M059J (cell line): ENCODE results near the gene MOSPD3. TPM values are rescaled to one million over a fixed set of nuclear protein-coding genes. Genes with fewer than 3 reads are reported as not detected.

Experiments
- DNase-seq: peaks from one replicate; pipeline ENCODE4 v3.0.0-alpha.2; 2012; ENCODE audit warnings: low read depth
- total RNA-seq: library from RNA; depleted of rRNA; stranded (reverse); fragments of >200 nt; shearing (Covaris generic); gene quantifications from 2 replicates; pipeline ENCODE4 v1.2.3, GENCODE V29; 2014

MOSPD3 gene
- total RNA-seq, 1 experiment from 2014 or later: 22.0 TPM

DNA sequence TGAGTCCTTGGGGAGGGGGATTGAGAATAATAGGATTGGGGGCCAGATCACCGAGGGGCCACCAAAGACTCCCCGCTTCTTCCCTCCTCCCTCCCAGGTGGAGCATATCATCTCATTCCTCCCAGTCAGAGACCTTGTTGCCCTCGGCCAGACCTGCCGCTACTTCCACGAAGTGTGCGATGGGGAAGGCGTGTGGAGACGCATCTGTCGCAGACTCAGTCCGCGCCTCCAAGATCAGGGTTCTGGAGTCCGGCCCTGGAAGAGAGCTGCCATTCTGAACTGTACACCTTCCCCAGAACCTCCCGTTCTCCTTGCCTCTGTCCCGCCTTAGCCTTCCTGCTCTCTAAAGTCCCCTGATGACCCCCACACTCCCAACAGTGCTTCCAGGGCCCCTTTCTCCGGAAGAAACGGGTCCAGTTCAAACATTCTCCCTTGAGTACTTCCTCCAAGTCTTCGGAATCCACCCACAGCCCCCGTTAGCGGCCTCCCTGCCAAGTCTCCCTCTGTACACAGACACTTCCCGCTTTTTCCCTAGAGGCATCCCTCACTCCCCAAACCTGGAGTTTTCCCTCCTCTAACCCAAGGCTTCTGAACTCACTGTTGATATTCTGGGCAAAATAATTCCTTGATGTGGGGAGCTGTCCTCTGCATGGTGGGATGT, 22.1 kb upstream of the MOSPD3 start:
- no peak for DNase-seq

DNA sequence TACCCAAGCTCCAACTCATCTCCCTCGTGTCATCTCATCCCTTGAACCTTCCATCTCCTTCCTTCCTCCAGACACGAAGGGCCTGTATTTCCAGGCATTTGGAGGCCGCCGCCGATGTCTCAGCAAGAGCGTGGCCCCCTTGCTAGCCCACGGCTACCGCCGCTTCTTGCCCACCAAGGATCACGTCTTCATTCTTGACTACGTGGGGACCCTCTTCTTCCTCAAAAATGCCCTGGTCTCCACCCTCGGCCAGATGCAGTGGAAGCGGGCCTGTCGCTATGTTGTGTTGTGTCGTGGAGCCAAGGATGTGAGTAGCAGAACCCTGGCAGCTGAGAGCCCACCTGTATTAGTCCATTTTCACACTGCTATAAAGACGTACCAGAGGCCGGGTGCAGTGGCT, 20.7 kb upstream of the MOSPD3 start:
- DNase-seq: no peak

GRCh38 chr7:100595188-100595587, 17.2 kb upstream of the MOSPD3 start:
- DNase-seq: no peak

- DNase-seq: peak; percentile 35
These were observed 13.9 kb upstream of the MOSPD3 start for GRCh38 chr7:100598425-100598824.

GRCh38 chr7:100599911-100600729, 12.2 kb upstream of the MOSPD3 start:
- DNase-seq: no peak

- no peak for DNase-seq
These were observed 11.7 kb upstream of the MOSPD3 start for GRCh38 chr7:100600730-100601038.

GRCh38 chr7:100602889-100603725, 9.2 kb upstream of the MOSPD3 start:
- DNase-seq: peak; percentile 87

DNA sequence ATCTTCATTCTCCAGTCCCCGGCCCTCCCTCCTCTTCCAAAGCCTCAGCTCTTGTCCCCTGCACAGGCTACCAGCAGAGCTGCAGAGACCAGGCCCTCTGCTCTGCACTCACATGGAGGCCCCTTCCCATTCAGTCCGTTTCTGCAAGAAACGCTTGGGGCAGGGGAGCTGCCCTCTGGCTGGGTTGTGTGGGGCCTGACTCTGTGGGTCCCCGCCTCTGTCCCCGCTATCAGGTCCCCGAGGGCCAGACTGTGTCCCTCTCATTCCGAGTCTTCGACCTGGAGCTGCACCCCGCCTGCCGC, 8.7 kb upstream of the MOSPD3 start:
- DNase-seq: peak; percentile 49

GRCh38 chr7:100604028-100604975, 8.0 kb upstream of the MOSPD3 start:
- DNase-seq: peak; percentile 82

GRCh38 chr7:100604976-100605911, 7.1 kb upstream of the MOSPD3 start:
- DNase-seq: no peak

- DNase-seq: no peak
These were observed 6.0 kb upstream of the MOSPD3 start for GRCh38 chr7:100606313-100606712.

DNA sequence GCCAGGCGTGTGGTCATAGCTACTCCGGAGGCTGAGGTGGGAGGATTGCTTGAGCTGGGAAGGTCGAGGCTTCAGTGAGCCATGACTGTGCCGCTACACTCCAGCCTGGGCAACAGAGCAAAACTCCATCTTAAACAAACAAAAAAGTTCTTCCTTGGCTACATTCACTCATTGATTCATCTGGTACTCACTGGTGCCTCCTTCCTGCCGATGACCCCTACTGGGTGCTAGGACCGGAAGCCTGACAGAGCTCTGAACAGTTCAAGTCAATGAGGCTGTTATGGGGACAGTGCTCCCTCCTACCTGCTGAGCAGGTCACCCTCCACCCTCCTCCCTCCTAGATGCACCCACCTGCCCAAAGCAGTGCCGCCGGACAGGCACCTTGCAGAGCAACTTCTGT, 5.2 kb upstream of the MOSPD3 start:
- no peak for DNase-seq

GRCh38 chr7:100609958-100610357, 2.4 kb upstream of the MOSPD3 start:
- no peak for DNase-seq

DNA sequence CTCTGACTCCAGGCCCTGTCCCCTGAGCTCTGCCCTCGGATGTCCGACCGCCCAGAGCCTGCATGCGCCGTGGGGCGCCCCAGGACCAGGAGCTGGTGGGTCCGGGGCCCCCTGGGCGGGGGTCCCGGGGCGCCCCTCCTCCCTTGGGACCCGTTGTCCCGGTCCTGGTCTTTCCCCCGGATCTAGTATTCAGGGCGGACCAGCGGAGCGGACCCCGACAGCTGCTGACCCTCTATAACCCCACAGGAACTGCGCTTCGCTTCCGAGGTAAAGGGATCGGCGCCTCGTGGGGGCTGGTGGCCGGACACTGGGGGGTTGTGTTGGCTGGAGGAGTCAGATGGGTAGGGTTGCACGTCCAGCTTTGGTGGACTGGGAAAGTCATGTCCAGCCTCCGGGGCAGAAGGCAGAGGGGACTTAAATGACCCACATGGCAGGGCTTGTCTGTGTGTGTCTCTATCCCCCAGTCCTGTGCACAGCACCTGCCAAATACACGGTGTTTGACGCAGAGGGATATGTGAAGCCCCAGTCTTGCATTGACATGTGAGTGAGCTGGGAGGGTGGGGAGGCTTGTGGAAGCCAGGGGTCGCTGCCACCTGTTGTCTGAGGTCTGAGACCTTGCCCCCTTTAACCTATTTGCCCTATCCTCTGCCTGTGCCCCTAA, 520 bp downstream of the MOSPD3 start:
- no peak for DNase-seq

DNA sequence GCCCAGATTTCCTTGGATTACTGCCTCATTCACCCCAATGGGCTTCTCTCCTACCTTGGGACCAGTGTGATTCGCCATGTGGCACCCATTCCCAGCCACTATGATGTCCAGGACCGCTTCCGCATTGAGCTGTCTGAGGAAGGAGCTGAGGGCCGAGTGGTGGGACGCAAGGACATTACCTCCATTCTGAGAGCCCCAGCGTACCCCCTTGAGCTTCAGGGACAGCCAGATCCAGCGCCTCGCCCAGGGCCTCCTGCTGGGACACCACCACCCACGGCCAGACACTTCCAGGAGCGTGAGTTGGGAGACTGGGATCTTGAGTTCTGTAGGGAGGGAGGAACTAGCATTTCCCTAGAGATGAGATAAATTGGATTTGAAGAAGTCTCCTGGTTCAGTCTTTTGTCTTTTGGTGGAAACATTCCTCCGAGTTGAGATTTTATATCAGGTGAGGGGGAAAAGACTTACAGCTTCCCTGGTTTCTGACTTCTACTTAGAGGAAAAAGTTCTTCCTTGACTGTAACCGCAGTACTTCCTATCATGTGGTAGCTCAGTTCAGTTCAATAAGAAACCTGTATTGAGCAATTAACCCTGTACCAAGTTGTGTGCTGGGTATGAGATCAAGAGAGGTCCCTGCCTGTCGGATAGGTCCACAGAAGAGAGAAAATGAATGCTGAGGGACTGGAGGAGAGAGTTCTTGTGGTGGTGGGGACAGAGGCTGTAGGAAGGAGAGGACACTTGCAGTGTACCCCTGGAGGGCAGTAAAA, 1.3 kb downstream of the MOSPD3 start:
- DNase-seq: no peak

- DNase-seq: peak; percentile 27
These were observed 2.0 kb downstream of the MOSPD3 start for GRCh38 chr7:100614308-100614861.

DNA sequence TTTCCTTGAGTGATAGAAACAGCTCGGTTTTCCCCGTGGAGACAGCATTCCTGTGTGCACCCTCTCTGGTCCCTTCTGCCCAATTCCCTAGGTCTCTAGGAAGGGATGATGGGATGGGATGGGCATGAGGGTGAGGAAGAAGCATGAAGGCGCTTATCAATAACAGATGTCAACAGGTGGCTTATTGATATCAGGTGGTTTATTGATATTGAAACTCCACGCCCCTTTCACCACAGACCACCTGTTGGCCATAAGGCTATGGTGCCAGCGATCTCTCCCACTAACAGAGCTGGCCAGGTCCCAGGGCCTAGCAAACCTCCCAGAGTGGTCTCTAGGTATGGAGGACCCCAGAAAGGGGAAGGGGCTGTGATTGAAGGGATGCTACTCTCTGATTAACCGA, 7.9 kb downstream of the MOSPD3 start:
- no peak for DNase-seq

GRCh38 chr7:100620804-100621203, 8.5 kb downstream of the MOSPD3 start:
- no peak for DNase-seq

- no peak for DNase-seq
These were observed 9.2 kb downstream of the MOSPD3 start for GRCh38 chr7:100621554-100621953.
